Liver (tissue), 9 donors: ENCODE data around the gene ZNF438. TPM values are rescaled to one million over a fixed set of nuclear protein-coding genes. Genes with fewer than 3 reads are reported as not detected.
"Not testable (repeated sequence)": the region's sequence is repeated elsewhere in the genome, so short reads cannot be mapped to it uniquely, and the experiment has no call there.

ENCODE experiments used
- DNase-seq: peaks from one replicate; pipeline ENCODE4 v3.0.0-alpha.2; 2017; ENCODE audit warnings: low spot score
- H3K27ac ChIP-seq, 2 donors: one replicate each; pipeline ENCODE4 v1.7.0; 2013; ENCODE audit warnings: inconsistent platforms in 2 of 2, low read length in 2 of 2, control low read depth in 1 of 2, low read depth in 1 of 2, mild to moderate bottlenecking in 1 of 2
- H3K27me3 ChIP-seq, 4 donors: one replicate each; pipeline versions ENCODE4 v1.6.1 to v1.7.0; 2013; ENCODE audit warnings: low read length in 3 of 4, inconsistent platforms in 1 of 4, mild to moderate bottlenecking in 1 of 4, moderate library complexity in 1 of 4; ENCODE audit not compliant: control insufficient read depth in 4 of 4, insufficient read depth in 4 of 4
- H3K36me3 ChIP-seq, 4 donors: one replicate each; pipeline versions ENCODE4 v1.6.1 to v1.7.0; 2013; ENCODE audit warnings: low read length in 3 of 4, mild to moderate bottlenecking in 3 of 4, low read depth in 1 of 4, moderate library complexity in 1 of 4; ENCODE audit not compliant: control insufficient read depth in 4 of 4, insufficient read depth in 3 of 4
- H3K4me1 ChIP-seq, 4 donors: one replicate each; pipeline versions ENCODE4 v1.6.1 to v1.7.0; 2013; ENCODE audit warnings: low read length in 3 of 4, mild to moderate bottlenecking in 3 of 4, moderate library complexity in 1 of 4; ENCODE audit not compliant: control insufficient read depth in 4 of 4, insufficient read depth in 4 of 4
- H3K4me3 ChIP-seq, 3 donors: one replicate each; pipeline versions ENCODE4 v1.6.1 to v1.7.0; 2013; ENCODE audit warnings: low read length in 3 of 3, control low read depth in 1 of 3, low read depth in 1 of 3, mild to moderate bottlenecking in 1 of 3
- H3K9ac ChIP-seq, 2 donors: one replicate each; pipeline ENCODE4 v1.7.0; 2013; ENCODE audit warnings: low read length in 2 of 2, mild to moderate bottlenecking in 2 of 2, moderate library complexity in 2 of 2, control low read depth in 1 of 2, low read depth in 1 of 2
- H3K9me3 ChIP-seq, 4 donors: one replicate each; pipeline versions ENCODE4 v1.6.1 to v1.7.0; 2013; ENCODE audit warnings: low read length in 3 of 4; ENCODE audit not compliant: control insufficient read depth in 4 of 4
- ATF3 ChIP-seq: IDR thresholded peaks from 2 replicates; pipeline ENCODE4 v1.6.1; 2016; ENCODE audit warnings: antibody characterized with exemption
- CTCF ChIP-seq: fragments of 150-350 bp; IDR thresholded peaks from 2 replicates; pipeline ENCODE4 v1.5.1; 2017; ENCODE audit warnings: improper control_type of control experiment, low read depth, low read length; ENCODE audit not compliant: missing input control
- EGR1 ChIP-seq, 2 donors: IDR thresholded peaks; 2 replicates each; pipeline ENCODE4 v1.6.1; 2016 to 2018; ENCODE audit warnings: antibody characterized with exemption in 2 of 2, low read depth in 2 of 2
- FOXA1 ChIP-seq: IDR thresholded peaks from 2 replicates; pipeline ENCODE4 v1.6.1; 2016; ENCODE audit warnings: antibody characterized with exemption
- FOXA2 ChIP-seq: IDR thresholded peaks from 2 replicates; pipeline ENCODE4 v1.6.1; 2016; ENCODE audit warnings: antibody characterized with exemption
- GABPA ChIP-seq, 2 donors: IDR thresholded peaks in 1 of 2; conservative IDR thresholded peaks in 1 of 2; 2 replicates each; pipeline ENCODE4 v1.6.1; 2016; ENCODE audit warnings: antibody characterized with exemption in 2 of 2, mild to moderate bottlenecking in 1 of 2, moderate library complexity in 1 of 2
- HNF4G ChIP-seq: IDR thresholded peaks from 2 replicates; pipeline ENCODE4 v1.6.1; 2016; ENCODE audit warnings: antibody characterized with exemption
- JUND ChIP-seq, 2 donors: IDR thresholded peaks; 2 replicates each; pipeline ENCODE4 v1.6.1; 2016; ENCODE audit warnings: antibody characterized with exemption in 2 of 2
- RAD21 ChIP-seq, 2 donors: IDR thresholded peaks; 2 replicates each; pipeline ENCODE4 v1.6.1; 2016; ENCODE audit warnings: antibody characterized with exemption in 2 of 2, mild to moderate bottlenecking in 2 of 2
- REST ChIP-seq: IDR thresholded peaks from 2 replicates; pipeline ENCODE4 v1.6.1; 2016; ENCODE audit warnings: antibody characterized with exemption, mild to moderate bottlenecking
- SP1 ChIP-seq: IDR thresholded peaks from 2 replicates; pipeline ENCODE4 v1.6.1; 2018; ENCODE audit warnings: antibody characterized with exemption, mild to moderate bottlenecking
- TAF1 ChIP-seq: conservative IDR thresholded peaks from 2 replicates; pipeline ENCODE4 v1.6.1; 2016; ENCODE audit warnings: antibody characterized with exemption, mild to moderate bottlenecking
- YY1 ChIP-seq: IDR thresholded peaks from 2 replicates; pipeline ENCODE4 v1.6.1; 2016; ENCODE audit warnings: antibody characterized with exemption, mild to moderate bottlenecking
- ZBTB33 ChIP-seq: IDR thresholded peaks from 2 replicates; pipeline ENCODE4 v1.6.1; 2016; ENCODE audit warnings: antibody characterized with exemption
- WGBS: extraction: QIAGEN DNeasy Blood & Tissue Kit; methylation state at CpG from one replicate; pipeline ENCODE4 v1.1.7; 2013; 5-methylcytosine and 5-hydroxymethylcytosine counted together
- polyA plus RNA-seq, 2 donors: library from polyadenylated mRNA; stranded (reverse) in 1 of 2; unstranded in 1 of 2; fragments of 200-250 nt in 1 of 2; fragments of >200 nt in 1 of 2; fragmentation: Nextera tagmentation in 1 of 2; extraction: Ambion mirVana in 1 of 2; gene quantifications; one replicate each; pipeline versions ENCODE4 v1.2.1 to v1.2.3, GENCODE V29; 2013 to 2015
- total RNA-seq, 2 donors: library from RNA; depleted of rRNA; stranded (reverse); fragments of >200 nt; gene quantifications; one replicate each; pipeline ENCODE4 v1.2.3, GENCODE V29; 2014
- donor health status: healthy.
- donor health status: healthy.
- donor health status: healthy.
- donor health status: healthy.
- donor health status: healthy.

Gene ZNF438
- total and polyA plus RNA-seq, 4 donors: 1.9 to 2.9 (median 2.2) TPM

- Histone ChIP-seq H3K4me3 (no peak overlapping the region), H3K4me1 (peaks cover 1 to 9% (median 8%) of the 10 kb centered on the region in 4 donors), H3K27me3 (no peaks in the 10 kb centered on the region), H3K9ac (no peak overlapping the region), H3K9me3 (peaks cover 0 to 5% (median 0%) of the 10 kb centered on the region in 4 donors), H3K27ac (no peak overlapping the region), H3K36me3 (no peaks in the 10 kb centered on the region)
- DNase-seq: no peak
- no peak for TF ChIP-seq JUND (IDR thresholded peaks at IDR 0.05)
- no peak for TF ChIP-seq TAF1
- no peak for TF ChIP-seq YY1
- no peak for TF ChIP-seq EGR1 (IDR thresholded peaks at IDR 0.05; ENCODE audit: low read depth in 2 of 2)
- no peak for TF ChIP-seq SP1
- TF ChIP-seq FOXA1: no peak
- no peak for TF ChIP-seq GABPA (IDR thresholded peaks at IDR 0.05 in 1 of 2, conservative IDR thresholded peaks at IDR 0.05 in 1 of 2)
- TF ChIP-seq ZBTB33: no peak
- no peak for TF ChIP-seq HNF4G
- TF ChIP-seq RAD21 (IDR thresholded peaks at IDR 0.05): no peak
- TF ChIP-seq FOXA2: no peak
- no peak for TF ChIP-seq REST
- TF ChIP-seq ATF3: no peak
- TF ChIP-seq CTCF: no peak
These were observed 71.8 kb downstream of the ZNF438 start for GRCh38 chr10:30959836-30960210.

- not testable (repeated sequence) for H3K9ac ChIP-seq, H3K27ac ChIP-seq, DNase-seq, H3K4me3 ChIP-seq, H3K4me1 ChIP-seq, H3K36me3 ChIP-seq, H3K9me3 ChIP-seq, H3K27me3 ChIP-seq
- WGBS: 96% methylated on average over 2 of the region's 4 CpGs
These were observed 82.4 kb downstream of the ZNF438 start for GRCh38 chr10:30949218-30949617.
